Transverse colon (tissue), 4 donors: ENCODE measurements around the gene DDN. TPM values are rescaled to one million over a fixed set of nuclear protein-coding genes. Genes with fewer than 3 reads are reported as not detected.

Source experiments
- DNase-seq: peaks from one replicate; pipeline ENCODE4 v3.0.0-alpha.2; 2019
- H3K27ac ChIP-seq, 4 donors: fragments of 200-600 bp; sonication (generic); 2 replicates each; pipeline ENCODE4 v1.5.1; 2016 to 2018; ENCODE audit warnings: inconsistent platforms in 4 of 4
- H3K27me3 ChIP-seq: fragments of 200-600 bp; sonication (generic); 2 replicates; pipeline ENCODE4 v1.5.1; 2017; ENCODE audit warnings: inconsistent platforms
- H3K36me3 ChIP-seq, 4 donors: fragments of 200-600 bp; sonication (generic); 2 replicates each; pipeline ENCODE4 v1.5.1; 2017 to 2019; ENCODE audit warnings: inconsistent platforms in 4 of 4
- H3K4me1 ChIP-seq, 4 donors: fragments of 200-600 bp; sonication (generic); 2 replicates each; pipeline ENCODE4 v1.5.1; 2017 to 2020; ENCODE audit warnings: inconsistent platforms in 4 of 4
- H3K4me3 ChIP-seq, 4 donors: fragments of 200-600 bp; sonication (generic); 1 replicate in 1 of 4; 2 replicates in 3 of 4; pipeline versions ENCODE4 v1.5.1 to v1.6.1; 2017 to 2019; ENCODE audit warnings: inconsistent platforms in 4 of 4
- H3K9me3 ChIP-seq, 2 donors: fragments of 200-600 bp; sonication (generic); 2 replicates each; pipeline ENCODE4 v1.5.1; 2017 to 2019; ENCODE audit warnings: inconsistent platforms in 2 of 2
- EP300 ChIP-seq: sonication (generic); formaldehyde crosslinking; IDR thresholded peaks from one replicate; pipeline ENCODE4 v1.6.1; 2017; ENCODE audit warnings: antibody characterized with exemption, low read depth
- POLR2A ChIP-seq: fragments of 450-650 bp; IDR thresholded peaks from one replicate; pipeline ENCODE4 v1.6.1; 2016; ENCODE audit warnings: antibody characterized with exemption, mild to moderate bottlenecking, moderate library complexity
- POLR2AphosphoS5 ChIP-seq, 3 donors: sonication (generic); formaldehyde crosslinking; IDR thresholded peaks; one replicate each; pipeline ENCODE4 v1.6.1; 2016; ENCODE audit warnings: antibody characterized with exemption in 3 of 3
- WGBS, 2 donors: methylation state at CpG; one replicate each; pipeline ENCODE4 v1.1.5; 2018; ENCODE audit warnings: low coverage in 1 of 2; 5-methylcytosine and 5-hydroxymethylcytosine counted together
- in situ Hi-C, 4 donors: fragments of 200-750 bp; cut with MboI; loops; one replicate each; pipeline versions ENCODE4 v1.15.0 to v1.15.1; 2017; ENCODE audit warnings: low sequenced_read_pairs in 3 of 4, low pct_ligation_motif_present in 1 of 4, low pct_unique_long_range_greater_than_20kb in 1 of 4
- intact Hi-C: fragments of 100-400 bp; cut with DNase I; formaldehyde crosslinking; loops from one replicate; pipeline ENCODE4 v1.15.1; 2023; ENCODE audit warnings: low total_unique reads
- total RNA-seq, 4 donors: library from RNA; depleted of rRNA; stranded (reverse); fragments of >200 nt; gene quantifications; one replicate each; pipeline ENCODE4 v1.1.0, GENCODE V29; 2016
- TF ChIP-seq, protein P1 (sequence below), 5 experiments: fragments of 200-600 bp in 3 of 5; fragments of 450-650 bp in 2 of 5; sonication (generic) in 3 of 5; IDR thresholded peaks; 1 replicate in 2 of 5; 2 replicates in 3 of 5; pipeline ENCODE4 v1.5.1; 2016 to 2017; ENCODE audit warnings: antibody characterized with exemption in 5 of 5, inconsistent platforms in 3 of 5, mild to moderate bottlenecking in 2 of 5, moderate library complexity in 1 of 5

Gene DDN
- total RNA-seq, 4 donors from 2014 or later = 0.27 to 0.32 TPM; not detected in 2

DNA sequence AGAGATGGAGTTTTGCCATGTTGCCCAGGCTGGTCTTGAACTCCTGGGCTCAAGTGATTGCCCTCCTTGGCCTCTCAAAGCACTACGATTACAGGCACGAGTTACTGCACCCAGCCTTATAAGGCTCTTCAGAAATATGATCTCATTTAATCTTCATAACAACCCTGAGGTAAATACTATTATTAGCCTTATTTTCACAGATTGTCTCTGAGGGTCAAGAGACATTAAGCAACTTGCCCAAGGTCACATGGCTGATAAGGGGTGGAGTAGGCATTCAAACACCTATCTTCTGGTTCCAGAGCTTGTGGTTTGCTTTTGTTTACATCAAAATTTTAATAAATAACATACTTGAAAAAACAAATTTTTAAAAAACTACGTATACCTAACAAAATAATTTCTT is 14.3 kb upstream of the DDN start:
- in situ Hi-C loops (no loop called here), intact Hi-C loops (no loop called here)
- no peaks in the 10 kb centered on the region for H3K27me3 ChIP-seq
- no peak for TF ChIP-seq EP300
- no peak for TF ChIP-seq POLR2AphosphoS5 (IDR thresholded peaks at IDR 0.05)
- TF ChIP-seq POLR2A = no peak
- TF ChIP-seq, protein P1, sequence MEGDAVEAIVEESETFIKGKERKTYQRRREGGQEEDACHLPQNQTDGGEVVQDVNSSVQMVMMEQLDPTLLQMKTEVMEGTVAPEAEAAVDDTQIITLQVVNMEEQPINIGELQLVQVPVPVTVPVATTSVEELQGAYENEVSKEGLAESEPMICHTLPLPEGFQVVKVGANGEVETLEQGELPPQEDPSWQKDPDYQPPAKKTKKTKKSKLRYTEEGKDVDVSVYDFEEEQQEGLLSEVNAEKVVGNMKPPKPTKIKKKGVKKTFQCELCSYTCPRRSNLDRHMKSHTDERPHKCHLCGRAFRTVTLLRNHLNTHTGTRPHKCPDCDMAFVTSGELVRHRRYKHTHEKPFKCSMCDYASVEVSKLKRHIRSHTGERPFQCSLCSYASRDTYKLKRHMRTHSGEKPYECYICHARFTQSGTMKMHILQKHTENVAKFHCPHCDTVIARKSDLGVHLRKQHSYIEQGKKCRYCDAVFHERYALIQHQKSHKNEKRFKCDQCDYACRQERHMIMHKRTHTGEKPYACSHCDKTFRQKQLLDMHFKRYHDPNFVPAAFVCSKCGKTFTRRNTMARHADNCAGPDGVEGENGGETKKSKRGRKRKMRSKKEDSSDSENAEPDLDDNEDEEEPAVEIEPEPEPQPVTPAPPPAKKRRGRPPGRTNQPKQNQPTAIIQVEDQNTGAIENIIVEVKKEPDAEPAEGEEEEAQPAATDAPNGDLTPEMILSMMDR (IDR thresholded peaks at IDR 0.05) = no peak
- 90% methylated on average over 3 of the region's 3 CpGs for WGBS, 2 donors
- peaks cover 0 to 29% (median 13%) of the 10 kb centered on the region in 4 donors for H3K36me3 ChIP-seq
- H3K4me3 ChIP-seq = no peak overlapping the region
- DNase-seq = no peak
- H3K27ac ChIP-seq = no peak overlapping the region
- peaks cover 6 to 12% (median 8%) of the 10 kb centered on the region in 4 donors for H3K4me1 ChIP-seq
- H3K9me3 ChIP-seq = no peaks in the 10 kb centered on the region

DNA sequence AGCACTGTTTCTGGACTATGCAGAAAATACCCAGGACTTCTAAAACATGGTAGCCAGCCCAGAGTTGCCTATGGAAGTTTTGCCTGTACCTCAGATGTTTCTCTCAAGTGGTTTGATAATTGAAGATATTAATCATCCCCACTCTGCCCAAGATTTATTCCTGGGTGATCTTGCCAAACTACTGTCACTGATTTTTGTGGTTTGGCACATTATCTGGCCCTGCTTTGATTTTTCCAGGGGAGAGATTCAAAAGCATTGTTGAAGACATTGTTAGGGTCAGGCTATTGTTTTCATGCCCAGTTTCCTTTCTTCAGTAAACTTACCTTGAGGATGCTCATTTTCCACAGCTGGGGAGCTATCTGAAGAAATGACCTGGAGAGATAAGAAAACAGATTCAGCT is 13.6 kb upstream of the DDN start:
- in situ Hi-C loops = no loop called here
- Histone ChIP-seq H3K4me3 (no peak overlapping the region), H3K27me3 (no peaks in the 10 kb centered on the region), H3K9me3 (no peaks in the 10 kb centered on the region), H3K27ac (no peak overlapping the region), H3K4me1 (peaks cover 5 to 9% (median 6%) of the 10 kb centered on the region in 4 donors), H3K36me3 (peaks cover 0 to 29% (median 13%) of the 10 kb centered on the region in 4 donors)
- no peak for DNase-seq
- intact Hi-C loops = no loop called here
- TF ChIP-seq POLR2AphosphoS5 (IDR thresholded peaks at IDR 0.05) (no peak), EP300 (no peak), POLR2A (no peak)
- TF ChIP-seq, protein P1 (IDR thresholded peaks at IDR 0.05) = no peak

- 93 to 100% methylated on average over 2 to 3 of the region's 3 CpGs for WGBS, 2 donors
- Histone ChIP-seq H3K9me3 (no peaks in the 10 kb centered on the region), H3K4me1 (no peaks in the 10 kb centered on the region), H3K36me3 (peaks cover 0 to 40% (median 17%) of the 10 kb centered on the region in 4 donors), H3K4me3 (no peak overlapping the region), H3K27ac (no peak overlapping the region), H3K27me3 (no peaks in the 10 kb centered on the region)
- intact Hi-C loops (no loop called here), in situ Hi-C loops (no loop called here)
- TF ChIP-seq POLR2A (no peak), POLR2AphosphoS5 (IDR thresholded peaks at IDR 0.05) (no peak)
- no peak for DNase-seq
These were observed 11.0 kb upstream of the DDN start for GRCh38 chr12:49010092-49010668.

- Histone ChIP-seq H3K4me1 (no peaks in the 10 kb centered on the region), H3K27me3 (peaks cover 3% of the 10 kb centered on the region), H3K27ac (no peak overlapping the region), H3K4me3 (no peak overlapping the region), H3K36me3 (peaks cover 0 to 51% (median 22%) of the 10 kb centered on the region in 4 donors), H3K9me3 (no peaks in the 10 kb centered on the region)
- WGBS, 2 donors = 83 to 96% methylated on average over 1 of the region's 1 CpG
- in situ Hi-C loops (no loop called here), intact Hi-C loops (no loop called here)
- TF ChIP-seq POLR2AphosphoS5 (IDR thresholded peaks at IDR 0.05) (no peak), POLR2A (no peak), EP300 (no peak)
- TF ChIP-seq, protein P1 (IDR thresholded peaks at IDR 0.05) = no peak
- no peak for DNase-seq
These were observed 9.8 kb upstream of the DDN start for GRCh38 chr12:49008943-49009342.

GRCh38 chr12:49000346-49000745 is 1.2 kb upstream of the DDN start:
- no peak overlapping the region for H3K4me3 ChIP-seq
- intact Hi-C loops = no loop called here
- no peak for DNase-seq
- in situ Hi-C loops = no loop called here
- peaks cover 0 to 38% (median 13%) of the 10 kb centered on the region in 4 donors for H3K36me3 ChIP-seq
- H3K27me3 ChIP-seq = peaks cover 66% of the 10 kb centered on the region
- no peaks in the 10 kb centered on the region for H3K9me3 ChIP-seq
- WGBS, 2 donors = 80% methylated on average over 2 of the region's 2 CpGs; no CpG with 5 or more reads in 1 of the 2 donors
- peaks cover 16 to 40% (median 36%) of the 10 kb centered on the region in 4 donors for H3K4me1 ChIP-seq
- TF ChIP-seq POLR2A (no peak), EP300 (no peak), POLR2AphosphoS5 (IDR thresholded peaks at IDR 0.05) (no peak)
- TF ChIP-seq, protein P1 (IDR thresholded peaks at IDR 0.05) = no peak
- H3K27ac ChIP-seq = no peak overlapping the region
